ENCODE data around the gene PDE12.

Gene PDE12, protein sequence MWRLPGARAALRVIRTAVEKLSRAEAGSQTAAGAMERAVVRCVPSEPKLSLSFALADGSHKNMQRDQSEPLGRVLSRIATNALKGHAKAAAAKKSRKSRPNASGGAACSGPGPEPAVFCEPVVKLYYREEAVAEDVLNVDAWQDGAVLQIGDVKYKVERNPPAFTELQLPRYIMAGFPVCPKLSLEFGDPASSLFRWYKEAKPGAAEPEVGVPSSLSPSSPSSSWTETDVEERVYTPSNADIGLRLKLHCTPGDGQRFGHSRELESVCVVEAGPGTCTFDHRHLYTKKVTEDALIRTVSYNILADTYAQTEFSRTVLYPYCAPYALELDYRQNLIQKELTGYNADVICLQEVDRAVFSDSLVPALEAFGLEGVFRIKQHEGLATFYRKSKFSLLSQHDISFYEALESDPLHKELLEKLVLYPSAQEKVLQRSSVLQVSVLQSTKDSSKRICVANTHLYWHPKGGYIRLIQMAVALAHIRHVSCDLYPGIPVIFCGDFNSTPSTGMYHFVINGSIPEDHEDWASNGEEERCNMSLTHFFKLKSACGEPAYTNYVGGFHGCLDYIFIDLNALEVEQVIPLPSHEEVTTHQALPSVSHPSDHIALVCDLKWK

DNA sequence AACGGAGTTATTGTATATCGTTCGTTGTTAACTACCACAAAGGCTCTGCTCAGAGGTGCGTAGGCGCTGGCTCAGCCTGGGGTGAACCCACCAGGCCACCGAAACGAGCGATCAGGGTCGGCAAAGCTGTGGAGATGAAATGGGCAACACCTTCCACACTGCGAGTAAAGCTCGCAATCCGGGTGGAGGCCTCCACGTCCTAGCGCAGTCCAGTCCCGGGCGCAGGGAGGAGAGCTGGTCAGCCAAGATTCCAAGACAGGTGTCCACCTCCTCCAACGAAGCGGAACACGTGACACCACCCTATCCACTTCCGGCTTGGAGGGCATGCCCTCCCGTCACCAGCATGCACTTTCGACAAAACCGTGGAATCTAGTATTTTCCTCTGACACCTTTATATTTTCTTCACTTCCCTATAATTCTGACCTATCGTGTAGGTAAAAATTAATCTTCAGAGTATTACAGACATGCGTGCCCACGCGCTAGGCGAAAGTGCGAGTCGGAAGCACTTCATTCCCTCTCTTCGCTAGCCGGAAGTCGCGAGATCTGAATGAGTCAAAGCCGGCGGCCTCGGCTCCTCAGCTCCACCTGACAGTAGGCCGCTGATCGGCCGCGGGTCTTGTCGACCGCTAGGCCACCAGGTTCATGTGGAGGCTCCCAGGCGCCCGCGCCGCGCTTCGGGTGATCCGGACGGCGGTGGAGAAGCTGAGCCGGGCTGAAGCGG is at the start of gene PDE12:
Gene PDE12, plus strand, starts transcription at position 537 of the 721 bp plus-strand sequence. Its CDS starts 106 bp downstream, at position 643.
- peak; percentile 75 for DNase-seq

DNA sequence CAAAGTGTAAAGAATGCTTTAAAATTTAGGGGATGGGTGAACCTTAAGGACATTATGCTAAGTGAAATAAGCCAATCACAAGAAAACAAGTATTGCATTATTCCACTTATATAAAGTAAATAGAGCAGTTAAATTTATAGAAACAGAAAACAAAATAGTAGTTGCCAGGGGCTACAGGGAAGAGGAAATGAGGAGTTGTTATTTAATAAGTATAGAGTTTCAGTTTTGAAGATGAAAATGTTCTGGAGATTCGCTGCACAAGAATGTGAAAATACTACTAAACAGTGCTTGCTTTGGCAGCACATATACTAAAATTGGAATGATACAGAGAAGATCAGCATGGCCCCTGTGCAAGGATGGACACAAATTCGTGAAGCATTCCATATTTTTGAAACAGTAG is 43.9 kb upstream of the PDE12 start:
- no peak for DNase-seq

DNA sequence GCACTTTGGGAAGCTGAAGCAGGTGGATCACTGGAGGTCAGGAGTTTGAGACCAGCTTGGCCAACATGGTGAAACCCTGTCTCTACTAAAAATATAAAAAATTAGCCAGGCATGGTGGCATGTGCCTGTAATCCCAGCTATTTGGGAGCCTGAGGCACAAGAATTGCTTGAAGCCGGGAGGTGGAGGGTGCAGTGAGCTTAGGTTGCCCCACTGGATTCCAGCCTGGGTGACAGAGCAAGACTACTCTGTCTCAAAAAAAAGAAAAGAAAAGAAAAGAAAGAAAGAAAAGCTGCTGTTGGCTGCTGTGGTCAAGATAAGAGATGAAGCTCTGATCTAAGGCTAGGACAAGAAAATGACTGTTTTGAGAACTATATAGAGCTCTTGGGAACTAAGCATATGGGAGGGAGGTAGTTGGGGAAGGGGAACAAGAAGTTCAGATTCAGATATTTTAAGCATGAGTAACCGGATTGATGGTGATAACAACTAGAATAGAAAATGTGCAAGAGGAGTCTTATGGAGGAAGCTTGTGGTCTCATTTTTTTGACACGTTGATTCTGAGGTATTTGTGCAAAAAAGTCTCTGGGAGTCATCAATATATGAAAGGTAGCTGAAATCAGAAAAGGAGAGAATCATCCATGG is 37.7 kb upstream of the PDE12 start:
- no peak for DNase-seq

DNA sequence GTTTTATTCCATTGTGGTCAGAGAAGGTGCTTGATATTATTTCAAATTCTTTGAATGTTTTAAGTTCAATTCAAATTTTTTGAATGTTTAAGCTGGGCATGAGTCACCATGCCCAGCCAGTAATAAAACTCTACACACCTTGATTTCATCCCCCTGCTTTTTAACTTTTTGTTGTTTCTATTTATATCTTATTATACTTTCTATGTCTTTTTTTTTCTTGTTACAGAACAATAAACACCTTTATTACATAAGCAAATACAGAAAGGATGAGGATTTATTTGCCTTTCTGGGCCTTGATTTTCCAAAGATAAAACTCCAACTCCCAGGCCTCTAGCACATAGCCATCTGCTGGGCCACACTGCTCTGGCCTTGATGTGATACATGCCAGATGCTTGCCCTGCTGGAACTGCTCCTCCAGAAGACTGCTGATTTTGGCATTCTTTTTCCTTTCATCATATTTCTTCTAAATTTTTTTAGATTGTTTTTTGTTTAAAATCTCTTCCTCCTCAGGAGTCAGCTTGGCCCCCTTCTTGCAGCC is 25.9 kb upstream of the PDE12 start:
- no peak for DNase-seq

DNA sequence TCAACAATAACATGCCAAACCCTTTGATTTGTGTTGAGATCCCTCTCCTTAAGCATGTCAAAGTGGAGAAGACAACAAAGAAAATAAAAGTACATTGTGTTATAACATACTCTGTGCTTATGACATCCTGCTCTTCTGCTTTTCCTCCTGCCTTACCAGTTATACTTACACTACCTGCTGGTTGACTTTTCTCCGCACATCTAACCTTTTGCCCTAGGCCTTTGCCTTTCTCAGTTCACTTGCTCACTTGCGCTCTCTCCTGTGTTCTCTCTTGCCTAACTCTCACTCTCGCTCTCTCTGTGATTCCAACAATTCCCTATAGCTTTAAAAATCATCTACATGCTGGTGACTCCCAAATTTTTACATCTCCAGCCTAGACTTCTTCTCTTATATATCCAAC is 17.6 kb upstream of the PDE12 start:
- no peak for DNase-seq

DNA sequence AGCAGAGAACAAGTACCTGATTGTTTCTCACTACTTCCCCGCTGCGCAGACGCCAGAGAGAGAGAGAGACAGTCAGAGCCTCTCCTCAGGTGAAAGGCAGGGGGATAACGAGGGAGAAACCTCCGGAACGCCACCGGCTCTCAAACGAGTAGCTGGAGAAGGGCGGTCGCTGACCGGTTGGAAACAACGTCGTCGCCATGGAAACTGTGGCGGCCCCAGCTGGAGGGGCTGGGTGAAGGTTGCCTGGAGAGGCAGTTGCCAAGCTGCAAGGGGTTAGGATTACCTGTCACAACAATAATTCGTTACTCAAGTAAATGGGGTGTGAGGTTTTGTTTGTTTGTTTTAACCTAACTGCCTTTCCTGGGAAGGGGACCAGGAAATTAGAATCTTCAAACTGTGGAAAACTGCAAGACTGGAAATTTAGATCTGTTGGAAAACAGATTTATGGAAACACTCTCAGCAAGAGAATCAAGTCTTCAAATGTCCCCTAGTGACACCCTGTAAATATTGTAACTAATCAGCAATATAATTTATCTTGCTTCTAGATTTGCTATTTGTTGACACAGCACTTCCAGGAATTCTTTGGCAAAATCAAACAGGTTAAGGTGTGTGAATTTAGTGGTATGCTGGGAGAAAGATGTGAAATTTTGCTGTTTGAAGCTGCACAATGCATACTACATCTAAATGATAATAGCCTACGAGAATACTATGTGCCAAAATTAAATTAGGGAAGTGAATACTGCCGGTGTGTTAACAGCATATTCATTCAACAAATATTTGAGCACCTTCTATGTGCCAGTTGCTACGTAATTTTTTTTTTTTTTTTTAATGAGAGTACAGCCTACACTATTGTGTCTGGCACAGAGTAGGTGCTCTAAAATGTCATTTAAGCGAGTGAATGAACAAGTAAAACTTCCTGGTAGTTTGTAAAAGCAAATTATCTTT is 11.6 kb upstream of the PDE12 start, which contains the start of gene DNAH12:
Gene DNAH12, minus strand, starts transcription at position 164 of the 945 bp plus-strand sequence. CDS start 1,474 bp downstream, outside the sequence.
- DNase-seq = no peak

DNA sequence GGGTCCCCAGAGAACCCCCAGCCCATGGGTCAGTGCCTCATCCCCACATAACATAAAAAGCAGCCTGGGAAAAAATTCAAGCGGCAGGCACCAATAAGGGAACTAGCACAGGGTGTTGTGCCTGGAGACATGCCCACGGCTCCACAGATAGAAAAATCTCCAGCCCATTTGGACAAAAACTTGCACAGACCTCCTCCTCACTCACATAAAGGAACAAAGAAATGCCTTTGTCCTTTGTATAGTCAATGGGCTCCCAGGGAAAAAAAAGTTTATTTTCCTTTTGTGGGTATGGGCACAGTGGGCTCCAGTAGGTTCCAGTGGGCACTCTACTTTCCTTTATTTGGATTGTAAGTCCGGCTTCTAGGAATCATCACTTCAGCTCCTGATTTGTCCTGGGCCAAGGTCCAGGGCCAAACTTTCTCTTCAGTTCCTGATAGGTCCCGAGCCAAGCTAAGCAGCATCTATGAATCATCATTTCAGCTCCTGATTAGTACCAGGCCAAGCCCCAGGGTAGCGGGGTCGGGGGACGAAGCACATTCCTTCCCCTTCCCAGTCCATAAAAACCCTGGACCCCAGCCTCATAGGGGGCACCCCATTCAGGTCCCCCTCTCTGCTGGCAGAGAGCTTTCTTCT is 10.3 kb upstream of the PDE12 start:
- no peak for DNase-seq

DNA sequence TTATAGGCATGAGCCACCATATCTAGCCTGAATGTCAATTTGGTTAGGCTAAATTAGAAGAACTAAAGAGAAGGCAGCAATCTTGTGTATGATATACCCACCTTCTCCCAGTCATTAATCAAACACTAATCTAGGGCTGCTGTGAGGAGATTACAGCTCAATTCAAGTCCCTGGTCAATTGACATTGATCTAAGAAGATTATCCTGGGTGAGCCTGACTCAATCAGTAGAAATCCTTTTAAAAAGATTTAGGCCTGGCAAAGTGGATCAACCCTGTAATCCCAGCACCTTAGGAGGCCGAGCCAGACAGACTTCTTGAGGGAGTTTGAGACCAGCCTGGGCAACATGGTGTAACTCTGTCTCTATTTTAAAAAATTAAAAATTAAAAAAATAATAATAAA is 9.5 kb upstream of the PDE12 start:
- no peak for DNase-seq

DNA sequence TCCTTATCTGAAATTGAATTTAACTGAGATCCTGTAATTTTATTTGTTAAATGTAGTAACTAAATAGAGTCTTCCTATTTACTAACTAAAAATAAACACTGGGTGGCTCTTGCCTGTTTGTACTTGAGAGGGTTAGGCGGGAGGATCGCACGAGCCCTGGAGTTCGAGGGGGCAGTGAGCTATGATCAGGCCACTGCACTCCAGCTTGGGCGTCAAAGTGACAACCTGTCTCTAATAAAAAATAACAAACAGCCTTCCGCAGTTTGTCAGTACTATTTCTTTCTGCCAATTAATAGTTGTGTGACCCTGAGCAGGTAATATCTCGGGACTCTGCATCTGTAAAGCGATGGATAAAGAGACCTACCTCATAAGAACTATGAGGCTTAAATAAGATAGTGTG is 768 bp upstream of the PDE12 start:
- DNase-seq = no peak

DNA sequence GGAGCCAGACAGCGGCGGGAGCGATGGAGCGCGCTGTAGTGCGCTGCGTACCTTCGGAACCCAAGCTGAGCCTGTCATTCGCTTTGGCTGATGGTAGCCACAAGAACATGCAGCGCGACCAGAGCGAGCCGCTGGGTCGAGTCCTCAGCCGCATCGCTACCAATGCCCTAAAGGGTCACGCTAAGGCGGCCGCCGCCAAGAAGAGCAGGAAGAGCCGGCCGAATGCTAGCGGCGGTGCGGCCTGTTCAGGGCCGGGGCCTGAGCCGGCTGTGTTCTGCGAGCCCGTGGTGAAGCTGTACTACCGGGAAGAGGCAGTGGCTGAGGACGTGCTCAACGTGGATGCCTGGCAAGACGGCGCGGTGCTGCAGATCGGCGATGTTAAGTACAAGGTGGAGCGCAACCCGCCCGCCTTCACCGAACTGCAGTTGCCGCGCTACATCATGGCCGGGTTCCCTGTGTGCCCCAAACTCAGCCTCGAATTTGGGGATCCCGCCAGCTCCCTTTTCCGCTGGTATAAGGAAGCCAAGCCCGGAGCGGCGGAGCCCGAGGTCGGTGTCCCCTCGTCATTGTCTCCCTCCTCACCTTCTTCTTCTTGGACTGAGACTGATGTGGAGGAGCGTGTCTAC is 498 bp downstream of the PDE12 start:
- peak; percentile 11 for DNase-seq

DNA sequence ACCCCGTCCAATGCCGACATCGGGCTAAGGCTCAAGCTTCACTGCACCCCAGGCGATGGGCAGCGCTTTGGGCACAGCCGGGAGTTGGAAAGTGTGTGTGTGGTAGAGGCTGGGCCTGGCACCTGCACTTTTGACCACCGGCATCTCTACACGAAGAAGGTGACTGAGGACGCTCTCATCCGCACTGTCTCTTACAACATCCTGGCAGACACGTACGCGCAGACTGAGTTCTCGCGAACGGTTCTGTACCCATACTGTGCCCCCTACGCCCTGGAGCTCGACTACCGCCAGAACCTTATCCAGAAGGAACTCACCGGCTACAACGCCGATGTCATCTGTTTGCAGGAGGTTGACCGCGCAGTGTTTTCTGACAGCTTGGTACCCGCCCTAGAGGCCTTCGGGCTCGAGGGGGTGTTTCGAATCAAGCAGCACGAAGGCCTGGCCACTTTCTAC is 1.0 kb downstream of the PDE12 start:
- peak; percentile 17 for DNase-seq

DNA sequence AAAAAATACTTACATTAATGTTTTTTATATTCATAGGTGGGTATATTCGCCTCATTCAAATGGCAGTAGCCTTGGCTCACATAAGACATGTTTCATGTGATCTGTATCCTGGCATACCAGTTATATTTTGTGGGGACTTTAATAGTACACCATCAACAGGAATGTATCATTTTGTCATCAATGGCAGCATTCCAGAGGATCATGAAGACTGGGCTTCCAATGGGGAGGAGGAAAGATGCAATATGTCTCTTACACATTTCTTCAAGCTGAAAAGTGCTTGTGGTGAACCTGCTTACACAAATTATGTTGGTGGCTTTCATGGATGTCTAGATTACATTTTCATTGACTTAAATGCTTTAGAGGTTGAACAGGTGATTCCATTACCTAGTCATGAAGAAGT is 3.5 kb downstream of the PDE12 start:
- DNase-seq = no peak

DNA sequence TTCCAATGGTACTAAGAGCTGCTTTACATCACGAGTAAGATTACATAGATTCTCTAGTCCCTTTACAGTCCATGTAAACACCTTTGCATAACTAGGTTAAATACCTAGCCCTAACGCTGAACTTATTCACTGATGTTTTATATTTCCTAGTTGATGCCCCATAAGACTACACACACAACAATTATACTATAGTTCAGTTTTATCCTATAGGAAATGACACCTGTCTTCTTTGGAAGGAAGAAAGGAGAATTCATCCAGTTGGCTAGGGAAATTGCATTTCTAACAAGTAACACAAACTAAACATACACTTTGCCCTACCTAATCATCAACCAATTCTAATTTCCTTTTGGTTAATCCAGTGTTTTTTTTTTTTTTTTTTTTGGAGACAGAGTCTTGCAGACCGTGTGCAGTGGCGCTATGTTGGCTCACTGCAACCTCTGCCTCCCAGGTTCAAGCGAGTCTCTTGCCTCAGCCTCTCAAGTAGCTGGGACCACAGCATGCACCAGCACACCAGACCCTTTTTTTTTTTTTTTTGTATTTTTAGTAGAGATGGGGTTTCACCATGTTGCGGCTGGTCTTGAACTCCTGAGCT is 13.9 kb downstream of the PDE12 start:
- DNase-seq = no peak

DNA sequence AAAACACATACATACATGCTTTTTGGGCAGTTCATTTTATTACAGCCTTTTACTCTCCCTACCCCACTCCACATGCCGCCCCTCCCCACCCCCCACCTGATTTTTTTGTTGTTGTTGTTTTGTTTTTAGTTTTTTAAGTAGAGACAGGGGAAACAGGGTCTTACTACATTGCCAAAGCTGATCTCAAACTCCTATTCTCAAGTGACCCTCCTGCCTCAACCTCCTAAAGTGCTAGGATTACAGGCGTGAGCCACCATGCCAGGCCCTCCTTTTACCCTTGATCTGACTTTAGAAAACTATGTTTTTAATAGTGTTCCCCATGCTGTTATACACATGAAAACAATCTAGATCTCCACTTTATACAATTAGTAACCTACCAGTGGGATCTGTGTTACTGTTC is 14.8 kb downstream of the PDE12 start:
- DNase-seq = no peak

DNA sequence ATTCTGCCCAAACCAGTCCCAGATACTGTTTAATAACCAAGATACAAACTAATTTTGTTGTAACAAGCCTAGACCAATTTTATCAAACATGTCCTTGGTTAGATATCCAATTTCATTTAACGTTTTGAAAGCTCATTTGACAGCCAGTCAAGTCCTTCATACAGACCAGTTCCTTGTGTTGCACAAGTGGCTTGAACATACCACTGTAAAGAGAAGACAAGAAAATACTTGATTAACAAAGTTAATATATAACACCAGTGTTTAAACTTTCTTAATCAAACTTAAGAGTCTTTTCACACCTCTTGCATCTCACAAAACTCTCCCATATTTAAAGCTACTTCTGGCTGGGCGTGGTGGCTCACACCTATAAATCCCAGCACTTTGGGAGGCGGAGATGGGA is 16.0 kb downstream of the PDE12 start:
- DNase-seq = no peak

DNA sequence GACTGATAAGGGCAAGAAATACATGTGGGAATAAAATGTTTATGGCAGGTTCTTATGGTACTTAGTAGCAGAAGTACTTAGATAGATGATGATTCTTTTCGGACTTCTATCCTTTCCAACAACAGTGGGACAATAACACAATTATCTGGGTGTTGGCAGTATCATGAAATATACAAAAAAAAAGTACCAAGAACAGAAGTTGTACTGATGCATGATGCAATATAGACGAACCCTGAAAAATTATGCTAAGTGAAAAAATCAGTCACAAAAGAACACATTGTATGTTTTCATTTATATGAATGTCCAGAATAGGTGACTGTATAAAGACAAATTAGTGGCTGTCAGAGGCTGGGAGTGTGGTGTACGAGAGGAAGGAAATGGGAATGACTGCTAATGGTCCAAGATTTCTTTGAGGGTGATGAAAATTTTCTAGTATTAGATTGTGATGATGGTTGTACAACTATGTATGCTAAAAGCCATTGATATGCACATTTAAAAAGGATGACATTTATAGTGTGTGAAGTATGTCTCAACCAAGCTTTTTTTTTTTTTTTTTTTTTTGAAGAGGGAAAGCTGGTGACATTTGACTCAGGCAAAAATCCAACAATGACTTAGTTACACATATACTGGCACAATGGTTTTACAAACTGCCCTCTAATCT is 20.0 kb downstream of the PDE12 start:
- DNase-seq = no peak

DNA sequence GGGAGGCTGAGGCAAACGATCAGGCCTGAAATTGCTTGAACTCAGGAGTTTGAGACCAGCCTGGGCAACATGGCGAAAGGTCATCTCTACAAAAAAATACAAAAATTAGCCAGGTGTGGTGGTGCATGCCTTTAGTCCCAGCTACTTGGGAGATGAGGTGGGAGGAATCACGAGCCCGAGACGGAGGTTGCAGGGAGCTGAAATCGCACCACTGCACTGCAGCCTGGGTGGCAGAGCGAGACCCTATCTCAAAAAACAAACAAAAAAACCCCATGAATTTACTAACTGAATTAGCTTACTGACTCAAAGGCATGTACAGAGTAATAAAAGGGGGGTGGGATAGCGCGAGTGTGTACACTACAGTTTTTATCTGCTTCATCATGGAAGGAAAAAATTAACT is 21.7 kb downstream of the PDE12 start:
- no peak for DNase-seq

DNA sequence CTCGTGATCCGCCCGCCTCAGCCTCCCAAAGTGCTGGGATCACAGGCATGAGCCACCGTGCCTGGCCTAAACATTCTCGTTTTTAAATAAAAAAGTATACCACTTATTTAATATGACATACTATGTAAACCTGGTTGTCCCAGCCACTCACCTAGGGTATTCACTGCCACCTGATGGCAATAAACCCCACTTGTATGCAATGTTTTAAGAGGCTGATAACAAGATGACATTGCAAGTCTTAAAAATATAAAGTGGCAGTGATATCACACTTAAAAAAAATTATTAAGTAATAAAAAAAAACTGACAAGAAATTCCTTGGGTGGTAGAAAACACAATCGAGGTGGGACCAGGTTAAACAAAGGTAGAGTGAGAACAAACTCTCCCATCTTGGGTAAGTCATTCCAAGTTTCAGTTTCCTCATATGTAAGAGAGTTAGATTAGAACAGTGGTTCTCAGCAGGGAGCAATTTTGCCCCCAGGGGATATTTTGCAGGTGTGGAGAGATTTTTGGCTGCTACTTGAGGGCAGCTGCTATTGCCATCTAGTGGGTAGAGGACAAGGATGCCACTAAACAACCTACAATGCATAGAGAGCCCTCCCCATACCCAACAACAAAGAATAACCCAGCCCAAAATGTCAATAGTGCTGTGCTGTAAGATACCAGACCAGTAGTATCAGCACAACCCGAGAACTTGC is 26.5 kb downstream of the PDE12 start:
- no peak for DNase-seq

DNA sequence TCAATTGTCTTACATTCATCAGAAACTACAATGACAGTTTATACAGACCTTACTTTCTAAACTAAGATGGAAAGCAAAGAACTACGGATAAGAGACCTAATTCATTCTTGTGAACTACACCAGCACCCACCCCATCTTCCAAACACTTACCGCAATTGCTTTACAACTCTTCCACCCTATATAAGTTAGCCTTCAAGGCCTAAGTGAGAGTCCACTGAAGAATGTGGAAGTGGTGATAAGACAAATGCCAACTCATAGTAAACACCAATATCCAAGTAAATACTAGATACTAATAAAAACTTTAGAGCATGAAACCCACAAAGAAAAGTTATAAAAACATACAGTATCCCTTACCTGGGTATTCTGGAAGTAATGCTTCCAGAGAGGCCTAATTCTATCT is 27.5 kb downstream of the PDE12 start:
- no peak for DNase-seq
